A549 treated with Mapracorat at 1 μM for 4 hours (cell line): Measurements from ENCODE around the gene AGBL4. TPM values are rescaled to one million over a fixed set of nuclear protein-coding genes. Genes with fewer than 3 reads are reported as not detected.

ENCODE experiments used
- total RNA-seq: library from RNA; stranded (reverse); fragments of 200-300 nt; extraction: Qiagen RNA extraction; gene quantifications from 5 replicates; pipeline ENCODE4 v1.2.3, GENCODE V29; 2022

The AGBL4 gene
- total RNA-seq, result not detected in 5 replicates

GRCh38 chr1:50023292-50024159, at the start of gene AGBL4:
TSS of gene AGBL4 (minus strand) at chr1:50023954.

GRCh38 chr1:48776393-48777218, 1247.1 kb downstream of the AGBL4 start, which contains the start of gene BEND5:
TSS of gene BEND5 (minus strand) at chr1:48776891. CDS start at chr1:48776831, 60 bp downstream.

Other genes with a start within 250 kb of the AGBL4 start
- 0.07 TPM in 1 of 5 replicates, not detected in the others for gene ELAVL4, start 85.0 kb upstream of the AGBL4 start, total RNA-seq